GM19452 (cell line): ENCODE results near the gene GNG12.

Experiments used
- ATAC-seq: cut with Tn5 transposase; IDR thresholded peaks from one replicate; pipeline ENCODE4 v1.9.1; 2021; ENCODE audit not compliant: unreplicated experiment

The GNG12 gene

DNA sequence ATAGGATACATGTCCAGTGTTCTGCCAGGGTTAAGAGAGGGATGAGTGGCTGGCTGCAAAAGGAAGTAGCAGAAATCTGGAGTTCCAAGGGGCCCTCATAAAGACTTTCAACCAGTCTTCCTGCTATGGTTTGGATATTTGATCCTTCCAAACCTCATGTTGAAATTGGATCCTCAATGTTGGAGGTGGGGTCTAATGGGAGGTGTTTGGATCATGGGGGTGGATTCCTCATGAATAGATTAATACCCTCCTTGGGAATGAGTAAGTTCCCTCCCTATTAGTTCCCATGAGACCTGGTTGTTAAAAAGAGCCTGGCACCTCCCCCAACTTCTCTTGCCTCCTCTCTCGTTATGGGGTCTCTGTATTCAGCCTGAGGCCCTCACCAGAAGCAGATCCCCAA, 10.1 kb upstream of the GNG12 start:
- ATAC-seq, result no peak

DNA sequence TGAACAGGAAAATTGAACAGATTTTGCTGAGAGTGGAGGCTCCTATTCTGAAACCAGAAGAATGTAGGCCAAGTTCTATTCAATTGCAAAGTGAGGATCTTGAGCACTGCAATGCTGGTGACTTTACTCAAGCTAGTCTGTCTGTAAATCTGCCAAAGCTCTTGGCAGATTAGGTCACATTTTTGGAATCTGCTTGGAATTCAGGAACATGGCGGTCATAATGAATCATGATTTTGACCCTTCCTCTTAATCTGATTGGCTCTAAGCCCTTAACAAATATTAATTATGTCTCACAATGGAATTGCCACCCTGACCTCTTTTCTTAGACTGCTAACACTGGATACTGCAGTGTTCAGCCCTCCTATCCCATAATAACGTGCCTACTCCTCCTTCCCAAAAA, 7.2 kb upstream of the GNG12 start:
- no peak for ATAC-seq

DNA sequence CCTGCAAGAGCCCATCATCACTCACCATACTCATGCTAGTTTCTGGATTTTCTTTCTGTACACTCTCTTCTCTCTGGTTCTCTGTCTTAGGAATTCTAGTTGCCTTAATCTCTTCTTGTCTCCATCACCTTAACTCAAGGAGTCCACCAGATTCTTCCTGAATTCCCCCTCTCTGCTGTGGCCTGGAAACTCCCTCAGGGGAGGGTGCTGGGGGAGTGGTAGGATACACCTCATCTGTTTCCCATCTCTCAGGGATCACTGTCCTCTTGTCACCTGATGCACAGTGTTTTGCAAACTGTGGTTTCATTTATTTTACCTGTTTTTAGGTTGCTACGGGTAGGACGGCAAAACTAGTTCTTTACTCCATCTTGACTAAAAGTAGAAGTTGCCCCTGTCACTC, 6.6 kb upstream of the GNG12 start:
- ATAC-seq, result no peak

DNA sequence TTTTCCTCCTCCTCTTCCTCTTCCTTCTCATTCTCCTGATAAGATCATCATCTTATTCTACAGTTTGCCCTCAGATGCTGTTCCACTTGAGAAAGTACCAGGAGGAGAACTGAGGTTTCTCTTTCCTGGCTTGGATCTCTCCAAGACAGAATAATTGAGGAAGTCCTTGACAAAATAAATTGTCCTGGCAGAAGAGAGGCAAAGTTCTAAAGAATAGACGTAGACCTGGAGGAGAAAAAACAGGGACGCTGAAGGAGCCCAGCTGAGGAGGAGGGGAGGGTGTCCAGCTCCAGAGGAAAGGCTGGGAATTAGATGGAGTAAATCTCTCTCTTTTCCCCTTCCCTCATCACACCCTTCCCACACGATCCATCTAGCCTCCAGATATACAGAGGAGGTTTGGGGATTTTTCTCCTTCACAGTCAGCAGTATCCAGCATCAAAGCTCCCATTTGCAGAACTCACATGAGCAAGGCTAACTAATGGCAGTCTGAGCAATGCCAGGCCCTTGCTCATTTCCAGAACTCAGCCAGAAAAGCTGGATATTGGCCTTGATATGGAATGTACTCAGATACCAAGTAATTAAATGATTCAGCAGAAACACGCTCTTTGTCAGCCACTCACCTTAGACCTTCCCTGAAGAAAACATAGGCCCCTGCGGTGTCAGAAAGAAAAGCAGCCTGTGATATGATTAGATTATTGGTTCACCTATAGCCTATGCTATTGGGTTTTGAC, 5.1 kb upstream of the GNG12 start:
- no peak for ATAC-seq

DNA sequence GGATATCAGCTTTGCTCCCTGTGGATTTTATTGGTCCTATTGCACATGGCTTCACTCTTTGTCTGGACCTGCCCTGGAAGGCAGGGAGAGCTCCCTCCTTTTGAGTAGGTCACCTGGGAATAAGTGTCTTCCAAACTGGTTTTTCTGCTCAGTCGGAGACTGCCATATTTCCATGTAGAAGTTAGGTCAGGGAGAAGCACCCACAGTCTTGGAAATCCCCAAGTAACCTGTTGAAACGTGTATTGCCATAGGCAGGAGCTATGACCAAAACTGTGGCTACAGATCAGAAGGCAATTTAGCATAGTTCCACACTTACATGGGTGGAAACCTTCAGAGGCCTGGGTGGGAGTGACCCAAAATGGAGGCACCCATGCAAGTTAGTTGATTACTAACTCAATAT, 3.5 kb upstream of the GNG12 start:
- ATAC-seq, result no peak

DNA sequence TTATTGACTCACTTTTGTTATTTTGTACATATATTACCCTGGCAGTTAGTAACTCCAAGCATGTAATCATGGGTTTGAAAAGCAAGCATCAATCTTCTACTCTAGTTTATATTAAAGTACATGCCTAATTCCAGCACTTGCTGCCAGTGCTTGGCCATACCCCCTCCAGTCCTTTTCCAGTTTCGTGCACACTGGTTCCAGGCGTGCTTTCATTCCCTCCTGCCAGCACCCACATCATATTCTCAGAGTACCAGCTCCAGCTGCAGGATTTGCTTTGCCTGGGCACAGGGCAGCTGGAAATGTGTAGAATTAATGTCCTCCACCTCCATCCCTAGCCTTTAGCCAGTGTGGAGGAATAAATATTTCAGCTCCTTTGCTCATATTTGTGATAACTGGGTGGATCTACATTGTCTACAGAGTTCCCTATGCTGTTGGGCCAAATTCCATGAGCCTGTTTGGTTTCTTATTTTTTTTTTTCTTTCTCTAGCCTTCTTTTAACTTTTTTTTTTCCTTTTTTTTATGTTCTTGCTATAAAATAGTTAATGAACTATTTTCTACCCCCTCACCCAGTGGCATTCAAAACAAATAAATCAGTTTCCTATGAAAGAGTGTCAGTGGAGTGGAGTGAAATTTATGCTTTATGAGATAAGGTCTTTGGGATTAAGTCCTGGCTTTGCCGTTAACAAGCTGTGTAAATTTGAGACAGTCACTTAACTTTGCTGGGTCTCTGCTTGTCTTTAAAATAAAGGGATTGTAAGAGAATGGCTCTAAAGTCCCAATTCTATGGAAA, 2.6 kb upstream of the GNG12 start:
- ATAC-seq, result no peak

DNA sequence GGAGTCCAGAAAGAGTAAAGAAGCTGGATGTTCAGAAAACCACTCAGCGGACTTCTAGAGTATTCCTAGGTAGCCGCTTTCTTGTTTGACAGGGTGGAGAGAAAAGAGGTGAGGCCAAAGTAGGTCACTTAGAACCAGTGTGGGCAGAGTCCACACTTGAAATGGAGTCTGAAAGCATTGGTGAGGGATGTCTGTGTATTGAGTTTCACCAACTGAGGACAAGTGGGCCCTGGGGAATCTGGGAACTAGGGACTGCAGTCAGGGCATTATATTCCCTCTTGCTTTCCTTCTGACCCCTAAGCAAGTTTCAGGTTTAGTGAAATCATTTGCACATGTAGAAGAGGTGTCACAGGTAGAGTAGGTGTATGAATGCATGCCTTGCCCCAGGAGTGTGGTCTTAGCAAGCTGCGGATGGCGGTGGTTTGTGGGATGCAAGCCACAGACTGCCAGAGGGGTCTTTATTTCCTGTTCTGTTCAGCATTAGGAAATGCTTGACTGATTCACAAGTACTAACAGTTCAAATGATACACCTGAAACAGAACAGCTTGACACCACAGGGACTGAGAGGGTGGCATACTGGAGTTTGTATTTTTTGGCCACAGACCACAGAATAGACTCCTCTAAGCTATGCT, 1.1 kb upstream of the GNG12 start:
- ATAC-seq, result no peak

DNA sequence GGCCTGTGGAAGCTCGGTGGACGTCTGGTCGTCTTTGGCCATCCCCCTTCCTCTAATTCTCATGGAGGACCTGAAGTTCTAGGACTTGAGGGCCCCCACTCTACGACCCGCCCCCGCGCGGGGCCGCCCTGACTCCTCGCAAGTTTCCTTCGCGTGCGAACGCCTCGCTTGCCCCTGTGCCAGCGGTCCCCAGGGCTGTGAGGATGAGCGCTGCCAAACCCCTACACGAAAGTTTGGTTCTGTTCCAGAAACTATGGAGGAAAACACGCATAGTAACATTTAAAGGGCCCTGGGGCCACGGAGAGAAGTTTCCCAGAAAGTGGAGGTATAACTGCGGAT, 304 bp upstream of the GNG12 start:
- no peak for ATAC-seq

DNA sequence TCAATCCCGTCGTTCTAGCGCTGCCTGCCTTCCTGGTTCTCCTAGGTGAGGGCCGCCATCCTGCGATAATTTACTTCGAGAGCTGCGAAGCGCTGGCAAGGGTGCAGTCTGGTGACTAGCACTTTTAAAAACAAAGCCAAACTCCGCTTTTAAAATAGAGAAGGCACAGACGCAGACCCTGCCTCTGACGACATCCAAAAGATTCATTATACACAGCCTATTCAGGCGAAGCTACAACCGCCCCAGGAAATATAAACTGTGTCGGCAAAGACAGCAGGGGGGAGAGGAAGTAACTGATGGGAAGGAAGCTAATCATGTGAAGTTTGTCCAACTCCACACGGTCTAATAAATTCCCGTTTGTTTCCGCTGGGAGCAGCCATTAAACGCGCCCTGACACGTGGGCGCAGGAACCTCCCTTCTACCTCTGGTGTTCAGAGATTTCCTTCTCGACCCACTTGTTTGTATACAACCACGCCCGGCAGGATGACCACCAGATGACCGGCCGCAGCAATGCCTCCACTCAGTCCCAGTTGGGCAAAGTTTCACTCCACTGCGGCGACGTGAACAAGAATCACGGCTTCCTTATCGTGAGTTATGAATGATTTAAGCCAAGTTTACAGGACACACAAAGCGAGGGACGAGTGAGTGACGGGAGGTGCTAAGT, 1.3 kb downstream of the GNG12 start:
- no peak for ATAC-seq

DNA sequence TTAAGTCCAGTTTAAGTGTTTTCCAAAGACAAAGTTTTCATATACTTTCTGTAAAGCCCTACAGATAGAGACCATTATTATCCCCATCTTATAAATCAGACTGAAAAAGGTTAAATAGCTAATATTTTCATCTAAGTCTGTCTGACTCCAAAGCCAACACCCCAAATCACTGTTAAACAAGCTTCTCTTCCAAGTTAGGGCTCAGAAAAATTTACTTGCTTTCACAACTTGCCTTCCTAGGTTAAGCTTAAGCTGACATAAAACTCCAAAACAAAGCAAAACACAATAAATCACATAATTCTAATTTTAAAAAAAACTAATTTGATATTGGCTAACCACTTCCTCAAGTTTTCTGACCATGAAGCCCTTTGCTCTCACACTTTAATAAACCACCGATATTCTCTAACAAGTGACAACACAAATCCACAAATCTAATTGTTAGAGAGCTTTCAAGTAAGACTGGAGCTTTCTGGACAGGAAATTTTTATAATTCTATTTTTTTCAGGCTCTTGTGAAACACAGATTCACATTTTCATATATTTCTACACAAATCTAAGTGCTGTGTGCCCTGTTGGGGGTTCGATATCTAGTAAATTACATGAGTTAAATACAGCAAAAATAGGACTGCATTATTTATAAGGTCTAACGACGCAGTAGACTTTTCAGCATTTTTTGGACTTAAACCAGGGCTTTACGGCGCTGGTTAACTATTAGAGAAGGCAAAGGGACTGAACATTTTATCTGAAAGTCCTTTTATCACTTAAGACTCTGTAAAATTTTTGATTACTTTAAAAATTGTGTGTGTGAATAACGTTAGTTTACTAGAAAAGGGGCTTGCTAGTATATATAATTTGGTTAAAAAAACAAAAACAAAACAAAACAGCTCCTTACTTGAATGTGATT, 2.1 kb downstream of the GNG12 start:
- ATAC-seq, result no peak

DNA sequence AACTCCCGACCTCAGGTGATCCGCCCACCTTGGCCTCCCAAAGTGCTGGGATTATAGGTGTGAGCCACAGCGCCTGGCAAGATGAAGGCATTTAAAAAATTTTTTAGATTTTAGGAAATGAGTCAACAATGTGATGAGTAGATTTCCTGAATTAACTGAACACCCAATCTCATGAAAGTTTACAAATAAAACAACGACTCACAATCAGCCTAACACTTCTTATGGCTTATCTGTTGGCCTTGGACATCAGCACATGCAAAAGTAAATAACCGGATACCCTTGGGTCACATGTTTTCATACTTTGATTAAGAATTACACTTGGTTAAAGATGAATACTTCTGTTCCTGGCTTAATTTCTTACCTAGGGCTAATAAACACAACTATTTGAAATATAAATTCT, 3.0 kb downstream of the GNG12 start:
- no peak for ATAC-seq

DNA sequence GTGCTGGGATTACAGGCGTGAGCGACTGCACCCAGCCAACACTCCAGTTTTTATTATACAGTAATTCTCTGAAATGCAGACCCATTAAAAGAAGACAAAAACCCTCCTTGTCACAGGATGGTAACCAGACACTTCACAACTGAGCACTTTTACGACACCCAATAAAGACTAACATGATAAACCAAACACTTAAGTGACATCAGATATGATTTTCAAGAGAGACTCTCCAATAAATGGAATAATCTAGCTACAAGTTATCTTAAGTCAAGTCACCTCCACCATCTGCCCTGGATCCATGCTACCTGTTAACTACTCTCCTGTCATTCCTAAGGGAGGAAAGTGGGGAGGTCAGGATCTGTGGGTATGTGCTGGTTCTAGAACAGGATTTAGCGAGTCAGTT, 5.6 kb downstream of the GNG12 start:
- no peak for ATAC-seq

DNA sequence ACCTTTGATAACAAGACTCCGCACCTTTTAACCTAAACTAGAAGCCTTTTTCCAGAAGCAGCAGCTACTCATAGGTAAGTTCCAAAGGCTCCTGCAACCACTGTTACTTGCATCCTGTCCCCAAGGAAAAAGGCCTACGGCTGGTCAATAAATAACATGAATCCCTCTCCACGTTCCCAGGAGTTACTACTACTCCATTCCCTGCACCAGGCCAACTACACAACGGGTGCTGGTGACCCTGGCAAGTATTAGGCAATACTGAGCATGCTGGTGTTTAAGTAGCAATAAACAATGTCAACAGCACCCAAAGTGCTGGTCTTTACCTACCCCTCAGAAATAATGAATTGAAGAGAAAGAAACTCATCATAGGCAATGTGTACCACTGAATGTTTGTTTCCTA, 7.7 kb downstream of the GNG12 start:
- no peak for ATAC-seq

DNA sequence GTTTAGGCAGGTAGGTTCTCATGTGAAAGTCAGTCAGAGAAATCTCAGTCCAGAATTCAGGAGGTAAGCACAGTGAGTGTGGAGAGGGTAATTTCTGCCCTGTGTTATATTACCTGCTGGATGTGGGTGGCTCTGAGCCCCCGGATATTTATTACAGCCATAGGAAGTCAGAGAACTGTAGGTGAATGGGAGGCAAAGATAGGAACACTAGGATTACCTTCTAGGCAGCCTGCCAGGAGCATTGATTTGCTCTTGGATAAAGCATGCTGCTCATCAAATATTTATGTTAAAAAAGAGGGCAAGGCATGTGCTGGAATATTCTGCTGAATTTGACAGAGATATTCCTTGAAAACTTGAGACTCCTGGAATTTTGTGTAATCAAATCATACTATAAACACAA, 8.5 kb downstream of the GNG12 start:
- no peak for ATAC-seq

DNA sequence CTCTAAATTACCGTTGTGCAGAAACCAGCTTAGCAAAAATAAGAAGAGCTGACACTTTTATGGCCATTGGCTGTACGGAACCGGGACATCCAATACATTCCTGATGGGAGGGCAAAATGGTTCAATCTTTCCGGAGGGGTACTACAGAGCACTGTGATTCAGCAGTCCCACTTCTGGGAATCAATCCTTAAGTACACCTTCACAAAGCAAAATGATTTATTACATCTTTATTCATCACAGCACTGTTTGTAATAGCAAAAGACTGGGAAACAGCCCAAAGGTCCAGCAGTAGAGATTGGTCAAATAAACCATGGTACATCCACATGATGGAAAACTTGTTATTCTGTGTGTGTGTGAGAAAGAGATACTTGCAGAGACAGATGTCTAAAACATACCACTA, 9.7 kb downstream of the GNG12 start:
- no peak for ATAC-seq

DNA sequence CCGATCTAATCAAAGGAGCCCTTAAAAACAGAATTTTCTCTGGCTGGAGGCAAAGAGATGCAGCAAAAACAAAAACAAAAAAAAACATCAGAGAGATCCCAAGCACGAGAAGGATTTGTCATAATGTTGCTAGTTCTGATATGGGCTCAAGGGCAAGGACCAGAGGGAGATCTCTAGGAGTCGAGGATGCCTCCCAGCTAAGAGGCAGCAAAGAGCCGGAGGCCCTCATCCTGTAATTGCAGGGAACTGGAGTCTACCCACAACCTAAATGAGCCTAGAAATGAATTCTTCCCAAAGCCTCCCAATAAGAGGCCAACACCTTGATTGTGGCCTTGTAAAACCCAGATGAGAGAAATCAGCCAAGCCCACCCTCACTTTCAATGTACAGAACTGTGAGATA, 12.0 kb downstream of the GNG12 start:
- no peak for ATAC-seq

DNA sequence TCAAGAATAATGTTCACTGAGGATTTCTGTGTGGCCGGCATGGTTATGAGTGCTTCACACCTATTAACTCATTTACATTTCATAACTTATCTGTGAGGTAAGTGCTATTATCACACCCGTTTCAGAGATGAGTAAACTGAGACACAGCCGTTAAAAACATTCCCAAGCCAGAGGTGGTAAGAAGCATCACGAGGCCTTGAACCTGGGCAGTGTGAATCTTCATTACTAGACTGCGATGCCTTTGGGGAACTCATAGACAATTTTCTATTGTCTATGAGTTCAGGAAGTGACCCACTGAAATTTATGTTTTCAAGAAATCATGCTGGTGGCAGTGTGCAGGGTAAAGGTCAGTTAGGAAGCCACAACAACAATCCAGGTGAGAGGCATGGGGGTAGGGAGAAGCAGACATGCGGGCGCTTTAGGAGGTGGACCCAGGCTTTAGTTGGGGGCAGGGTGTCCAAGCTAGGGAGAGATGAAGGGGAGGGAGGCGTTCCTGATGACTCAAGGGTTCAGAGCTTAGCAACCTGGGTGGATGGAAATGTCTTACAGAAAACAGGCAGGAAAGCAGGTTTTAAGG, 14.5 kb downstream of the GNG12 start:
- ATAC-seq, result no peak

DNA sequence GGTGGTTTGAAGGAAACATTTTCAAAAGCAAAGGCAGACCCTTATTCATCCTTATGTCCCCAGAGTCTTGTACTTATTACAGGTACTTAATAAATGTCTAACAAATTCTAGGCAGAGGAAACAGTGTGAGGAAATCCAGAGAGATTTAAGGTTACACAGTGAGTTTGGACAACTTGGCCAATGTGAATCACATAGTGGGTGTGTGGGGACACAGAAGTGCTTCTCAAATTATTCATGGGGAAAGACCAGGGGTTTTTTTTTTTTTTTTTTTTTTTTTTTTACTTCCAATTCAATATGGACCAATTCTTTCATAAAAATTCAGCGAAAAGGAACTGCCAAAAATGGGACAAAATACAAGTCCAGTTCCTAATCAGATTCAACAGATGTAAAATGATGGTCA, 15.1 kb downstream of the GNG12 start:
- ATAC-seq, result no peak

DNA sequence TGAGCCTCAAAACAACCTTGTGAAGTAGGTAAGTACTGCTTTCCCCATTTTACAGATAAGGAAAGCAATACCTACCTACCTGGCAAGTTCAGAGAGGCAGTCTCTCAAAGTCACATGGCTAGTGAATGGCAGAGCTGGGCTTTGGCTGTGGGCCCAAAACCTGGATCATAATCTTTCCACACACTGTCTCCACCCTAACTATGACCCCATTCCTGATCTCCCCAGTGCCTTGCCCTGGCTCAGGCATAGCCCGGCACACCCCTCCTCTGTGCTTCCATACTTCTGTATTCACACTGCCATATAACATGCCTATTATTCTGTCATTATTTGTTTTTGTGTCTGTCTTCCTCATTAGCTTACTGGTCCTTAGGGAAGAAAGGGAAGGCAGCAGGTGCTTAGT, 15.9 kb downstream of the GNG12 start:
- ATAC-seq, result no peak

DNA sequence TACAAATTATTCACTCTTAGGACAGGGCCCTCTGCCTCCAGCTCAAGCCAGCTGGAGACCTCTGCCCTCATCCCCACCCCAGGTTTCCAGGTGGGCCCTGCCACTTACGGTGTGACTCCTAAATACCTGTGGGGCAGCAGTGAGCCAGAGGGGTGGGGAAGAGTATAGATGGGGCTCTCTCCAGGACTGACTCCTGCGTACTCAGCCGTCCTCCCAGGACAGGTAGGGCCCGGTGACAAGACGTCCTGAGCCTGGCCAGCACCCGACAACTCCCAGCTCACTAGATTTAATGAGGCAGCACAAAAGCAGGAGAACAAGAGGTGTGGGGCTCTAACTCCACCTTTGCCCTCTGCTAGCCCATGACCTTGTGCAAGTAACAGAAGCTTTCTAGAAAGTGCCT, 16.8 kb downstream of the GNG12 start:
- ATAC-seq, result no peak

DNA sequence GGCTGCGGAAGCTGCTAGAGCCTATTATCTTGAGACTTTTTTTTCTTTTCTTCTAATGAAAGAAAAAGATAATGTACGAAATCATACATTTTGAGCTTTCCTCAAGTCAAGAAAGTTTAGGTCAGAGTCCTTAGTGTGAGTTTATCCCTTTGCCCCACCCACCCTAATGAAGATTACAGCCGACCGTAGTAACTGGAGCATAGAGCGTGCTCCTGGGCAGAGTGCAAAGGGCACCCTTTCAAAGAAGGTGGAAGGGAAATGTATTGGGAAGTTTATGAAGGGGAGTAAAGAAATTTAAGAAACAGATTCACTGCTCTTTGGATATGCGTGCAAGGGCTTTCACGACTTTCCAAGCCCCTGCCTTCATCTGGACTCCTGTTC, 17.2 kb downstream of the GNG12 start:
- no peak for ATAC-seq
